BE2C (cell line): ENCODE measurements around the gene CEMP1.

Source experiments
- DNase-seq: peaks from one replicate; pipeline ENCODE4 v3.0.0-alpha.2; 2020
- H3K27me3 ChIP-seq: fragments of 250-450 bp; sonication (Bioruptor Pico); 2 replicates; pipeline ENCODE4 v1.5.1; 2020; ENCODE audit warnings: mild to moderate bottlenecking
- H3K36me3 ChIP-seq: fragments of 250-450 bp; sonication (Bioruptor Pico); 2 replicates; pipeline ENCODE4 v1.5.1; 2020; ENCODE audit warnings: mild to moderate bottlenecking
- H3K4me1 ChIP-seq: fragments of 250-450 bp; sonication (Bioruptor Pico); 2 replicates; pipeline ENCODE4 v1.5.1; 2020
- H3K4me3 ChIP-seq: 2 replicates; pipeline ENCODE4 v1.5.1; 2011; ENCODE audit warnings: low read depth, low read length
- H3K9me3 ChIP-seq: fragments of 250-450 bp; sonication (Bioruptor Pico); 2 replicates; pipeline ENCODE4 v1.5.1; 2020
- CTCF ChIP-seq: IDR thresholded peaks from 2 replicates; pipeline ENCODE4 v1.5.1; 2012; ENCODE audit warnings: mild to moderate bottlenecking, low read depth, low read length

CEMP1 gene

GRCh38 chr16:2490190-2491105, 40.8 kb downstream of the CEMP1 start:
- H3K4me3 ChIP-seq = no peak overlapping the region
- H3K36me3 ChIP-seq = peaks cover 8% of the 10 kb centered on the region
- H3K9me3 ChIP-seq = no peaks in the 10 kb centered on the region
- H3K4me1 ChIP-seq = peaks cover 13% of the 10 kb centered on the region
- H3K27me3 ChIP-seq = no peaks in the 10 kb centered on the region
- TF ChIP-seq CTCF = no peak
- DNase-seq = no peak

- DNase-seq = no peak
- H3K27me3 ChIP-seq = no peaks in the 10 kb centered on the region
- H3K9me3 ChIP-seq = no peaks in the 10 kb centered on the region
- H3K4me3 ChIP-seq = no peak overlapping the region
- H3K4me1 ChIP-seq = peaks cover 13% of the 10 kb centered on the region
- TF ChIP-seq CTCF = no peak
- H3K36me3 ChIP-seq = peaks cover 13% of the 10 kb centered on the region
Observed at GRCh38 chr16:2489581-2489980, 41.6 kb downstream of the CEMP1 start.

- DNase-seq = peak; percentile 57
- TF ChIP-seq CTCF = no peak
- H3K4me3 ChIP-seq = no peak overlapping the region
- peaks cover 21% of the 10 kb centered on the region for H3K4me1 ChIP-seq
- no peaks in the 10 kb centered on the region for H3K27me3 ChIP-seq
- peaks cover 13% of the 10 kb centered on the region for H3K36me3 ChIP-seq
- H3K9me3 ChIP-seq = no peaks in the 10 kb centered on the region
Observed at GRCh38 chr16:2487903-2488531, 43.2 kb downstream of the CEMP1 start.

- peaks cover 24% of the 10 kb centered on the region for H3K4me1 ChIP-seq
- no peak for DNase-seq
Observed at GRCh38 chr16:2487517-2487842, 43.7 kb downstream of the CEMP1 start.

GRCh38 chr16:2486645-2487516, 44.3 kb downstream of the CEMP1 start:
- no peak overlapping the region for H3K4me3 ChIP-seq
- H3K36me3 ChIP-seq = peaks cover 9% of the 10 kb centered on the region

More at GRCh38 chr16:2487517-2487842, 43.7 kb downstream of the CEMP1 start:
- no peak overlapping the region for H3K4me3 ChIP-seq
- no peak for TF ChIP-seq CTCF
- H3K27me3 ChIP-seq = no peaks in the 10 kb centered on the region
- no peaks in the 10 kb centered on the region for H3K9me3 ChIP-seq
- H3K36me3 ChIP-seq = peaks cover 13% of the 10 kb centered on the region

More at GRCh38 chr16:2486645-2487516, 44.3 kb downstream of the CEMP1 start:
- H3K27me3 ChIP-seq = no peaks in the 10 kb centered on the region
- peak; percentile 69 for DNase-seq
- peaks cover 29% of the 10 kb centered on the region for H3K4me1 ChIP-seq
- H3K9me3 ChIP-seq = no peaks in the 10 kb centered on the region
- TF ChIP-seq CTCF = peak; percentile 43
